Peyer's patch (tissue), 4 donors: ENCODE data around the gene ITPRIP. TPM values are rescaled to one million over a fixed set of nuclear protein-coding genes. Genes with fewer than 3 reads are reported as not detected.

Experiments
- DNase-seq, 3 donors: peaks; one replicate each; pipeline ENCODE4 v3.0.0-alpha.2; 2017 to 2019
- H3K27ac ChIP-seq, 4 donors: fragments of 200-600 bp; sonication (generic); one replicate each; pipeline ENCODE4 v1.5.1; 2016 to 2019
- H3K27me3 ChIP-seq, 2 donors: fragments of 200-600 bp; sonication (generic); one replicate each; pipeline ENCODE4 v1.5.1; 2019
- H3K36me3 ChIP-seq, 3 donors: fragments of 200-600 bp; sonication (generic); one replicate each; pipeline ENCODE4 v1.5.1; 2016 to 2019
- H3K4me1 ChIP-seq, 4 donors: fragments of 200-600 bp; sonication (generic); one replicate each; pipeline ENCODE4 v1.5.1; 2016 to 2019
- H3K4me3 ChIP-seq, 4 donors: fragments of 200-600 bp; sonication (generic); 1 replicate in 3 of 4; 2 replicates in 1 of 4; pipeline ENCODE4 v1.5.1; 2016 to 2019; ENCODE audit warnings: mild to moderate bottlenecking in 1 of 4
- H3K9me3 ChIP-seq, 4 donors: fragments of 200-600 bp; sonication (generic); one replicate each; pipeline ENCODE4 v1.5.1; 2016 to 2019; ENCODE audit warnings: mild to moderate bottlenecking in 1 of 4
- CTCF ChIP-seq, 6 experiments: fragments of 450-650 bp in 4 of 6; fragments of 200-600 bp in 2 of 6; sonication (generic) in 1 of 6; IDR thresholded peaks; one replicate each; pipeline ENCODE4 v1.5.1; 2017 to 2019; ENCODE audit warnings: antibody characterized with exemption in 6 of 6, mild to moderate bottlenecking in 3 of 6, moderate library complexity in 1 of 6
- POLR2A ChIP-seq, 2 donors: fragments of 450-650 bp; IDR thresholded peaks; one replicate each; pipeline ENCODE4 v1.5.1; 2017; ENCODE audit warnings: antibody characterized with exemption in 2 of 2, mild to moderate bottlenecking in 2 of 2, moderate library complexity in 2 of 2
- total RNA-seq, 4 donors: library from RNA; depleted of rRNA; stranded (reverse); fragments of >200 nt; gene quantifications; one replicate each; pipeline ENCODE4 v1.1.0, GENCODE V29; 2016

Gene ITPRIP
- total RNA-seq, 4 donors from 2014 or later = 2.8 to 9.9 (median 7.7) TPM

- no peaks in the 10 kb centered on the region for H3K4me1 ChIP-seq
- TF ChIP-seq CTCF (IDR thresholded peaks at IDR 0.05) = peak; percentile 97 to 100 (median 99)
- no peak for TF ChIP-seq POLR2A (IDR thresholded peaks at IDR 0.05)
- no peaks in the 10 kb centered on the region for H3K36me3 ChIP-seq
- no peak overlapping the region for H3K4me3 ChIP-seq
- DNase-seq = peak; percentile 82 to 95 (median 90)
- H3K27me3 ChIP-seq = no peaks in the 10 kb centered on the region
- H3K9me3 ChIP-seq = no peaks in the 10 kb centered on the region
- no peak overlapping the region for H3K27ac ChIP-seq
These were observed 46.8 kb downstream of the ITPRIP start for GRCh38 chr10:104291439-104291951.

DNA sequence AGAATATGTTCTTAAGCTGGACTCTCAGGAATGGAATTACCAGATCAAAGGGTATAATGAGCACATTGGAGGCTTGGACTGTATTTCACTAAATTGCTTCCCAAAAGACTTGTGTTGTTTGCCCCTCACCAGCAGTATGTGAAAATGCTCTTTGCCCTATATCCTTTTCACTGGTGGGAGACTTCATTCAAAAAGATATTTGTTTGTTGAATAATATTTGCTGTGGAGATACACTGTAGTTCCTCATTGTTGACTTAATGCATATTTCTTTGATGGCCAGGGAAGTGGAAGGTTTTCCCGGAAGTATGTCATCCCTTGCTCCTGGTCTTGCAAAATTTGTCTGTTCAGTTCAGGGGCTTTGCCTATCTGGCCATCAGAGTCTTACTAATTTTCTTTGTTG is 49.9 kb downstream of the ITPRIP start:
- Histone ChIP-seq H3K9me3 (no peaks in the 10 kb centered on the region), H3K4me1 (no peaks in the 10 kb centered on the region), H3K27ac (no peak overlapping the region), H3K27me3 (no peaks in the 10 kb centered on the region), H3K36me3 (no peaks in the 10 kb centered on the region), H3K4me3 (no peak overlapping the region)
- DNase-seq = no peak
- TF ChIP-seq CTCF (IDR thresholded peaks at IDR 0.05) = no peak

DNA sequence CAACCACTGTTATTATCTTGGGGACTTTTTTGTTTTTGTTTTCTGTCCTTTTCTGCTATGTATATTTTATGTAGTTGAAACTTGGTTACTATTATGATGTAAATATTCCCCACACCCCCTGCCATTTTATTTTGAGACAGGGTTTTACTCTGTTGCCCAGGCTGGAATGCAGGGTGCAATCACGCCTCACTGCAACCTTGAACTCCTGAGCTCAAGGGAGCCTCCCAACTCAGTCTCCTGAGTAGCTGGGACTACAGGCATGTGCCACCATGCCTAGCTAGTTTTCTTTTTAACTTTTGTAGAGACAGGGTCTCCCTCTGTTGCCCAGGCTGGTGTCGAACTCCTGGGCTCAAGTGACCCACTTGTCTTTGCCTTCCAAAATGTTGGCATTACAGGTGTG is 51.3 kb downstream of the ITPRIP start:
- TF ChIP-seq CTCF (IDR thresholded peaks at IDR 0.05) = no peak
- TF ChIP-seq POLR2A (IDR thresholded peaks at IDR 0.05) = no peak
- Histone ChIP-seq H3K27me3 (no peaks in the 10 kb centered on the region), H3K36me3 (no peaks in the 10 kb centered on the region), H3K9me3 (no peaks in the 10 kb centered on the region), H3K27ac (no peak overlapping the region), H3K4me3 (no peak overlapping the region), H3K4me1 (no peaks in the 10 kb centered on the region)
- no peak for DNase-seq

- Histone ChIP-seq H3K36me3 (no peaks in the 10 kb centered on the region), H3K4me1 (no peaks in the 10 kb centered on the region), H3K9me3 (no peaks in the 10 kb centered on the region), H3K4me3 (no peak overlapping the region), H3K27me3 (no peaks in the 10 kb centered on the region), H3K27ac (no peak overlapping the region)
- no peak for DNase-seq
- TF ChIP-seq CTCF (IDR thresholded peaks at IDR 0.05) (no peak), POLR2A (IDR thresholded peaks at IDR 0.05) (no peak)
These were observed 53.4 kb downstream of the ITPRIP start for GRCh38 chr10:104284846-104285245.

DNA sequence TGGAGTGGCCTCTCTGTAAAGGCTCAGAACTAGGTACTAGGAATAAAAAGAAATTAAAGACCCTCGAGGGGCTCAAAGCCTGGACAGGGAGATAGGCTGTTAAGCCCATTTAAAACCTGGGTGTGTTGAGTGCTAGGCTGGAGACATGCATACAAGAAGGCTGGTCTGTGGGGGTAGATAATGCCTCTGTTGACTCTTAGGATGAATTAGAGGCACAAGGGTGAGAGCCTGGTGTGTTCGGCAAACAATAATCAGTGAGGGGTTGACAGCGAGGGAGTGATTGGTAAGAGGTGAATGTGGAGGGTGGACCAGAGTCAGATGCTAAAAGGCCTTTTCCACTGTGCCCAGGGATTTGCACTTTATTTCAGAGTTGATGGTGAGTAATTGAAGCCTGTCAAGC is 56.6 kb downstream of the ITPRIP start:
- no peaks in the 10 kb centered on the region for H3K36me3 ChIP-seq
- H3K9me3 ChIP-seq = no peaks in the 10 kb centered on the region
- no peak overlapping the region for H3K4me3 ChIP-seq
- H3K4me1 ChIP-seq = no peaks in the 10 kb centered on the region
- TF ChIP-seq POLR2A (IDR thresholded peaks at IDR 0.05) (no peak), CTCF (IDR thresholded peaks at IDR 0.05) (no peak)
- no peak for DNase-seq
- H3K27ac ChIP-seq = no peak overlapping the region
- no peaks in the 10 kb centered on the region for H3K27me3 ChIP-seq
